C4-2B (cell line): ENCODE measurements around the gene NALCN.

Source experiments
- ZFX ChIP-seq: fragments of 450-650 bp; IDR thresholded peaks from 2 replicates; pipeline ENCODE4 v1.6.1; 2017
- TF ChIP-seq, protein P1 (sequence below): fragments of 450-650 bp; conservative IDR thresholded peaks from 2 replicates; pipeline ENCODE4 v1.5.1; 2017; ENCODE audit warnings: mild to moderate bottlenecking

DNA sequence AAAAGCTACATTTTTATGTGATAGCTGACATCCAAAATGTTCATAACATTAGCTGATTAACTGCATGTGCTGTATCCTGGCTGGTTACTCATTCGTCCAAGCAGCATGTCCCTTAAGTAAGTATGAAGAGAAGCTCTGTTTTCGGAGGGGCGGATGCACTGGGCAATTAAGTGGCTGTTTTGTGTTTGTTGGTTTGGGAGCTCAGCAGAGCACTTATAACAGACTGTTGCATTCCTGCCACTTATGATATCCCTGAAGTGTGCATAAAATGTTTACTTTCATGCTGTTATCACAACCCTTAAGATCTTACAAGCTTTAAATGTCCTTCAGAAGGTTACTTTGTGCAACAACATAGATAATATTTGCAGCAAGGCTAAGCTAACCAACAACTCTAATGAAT is 264.1 kb downstream of the NALCN start:
- TF ChIP-seq, protein P1, sequence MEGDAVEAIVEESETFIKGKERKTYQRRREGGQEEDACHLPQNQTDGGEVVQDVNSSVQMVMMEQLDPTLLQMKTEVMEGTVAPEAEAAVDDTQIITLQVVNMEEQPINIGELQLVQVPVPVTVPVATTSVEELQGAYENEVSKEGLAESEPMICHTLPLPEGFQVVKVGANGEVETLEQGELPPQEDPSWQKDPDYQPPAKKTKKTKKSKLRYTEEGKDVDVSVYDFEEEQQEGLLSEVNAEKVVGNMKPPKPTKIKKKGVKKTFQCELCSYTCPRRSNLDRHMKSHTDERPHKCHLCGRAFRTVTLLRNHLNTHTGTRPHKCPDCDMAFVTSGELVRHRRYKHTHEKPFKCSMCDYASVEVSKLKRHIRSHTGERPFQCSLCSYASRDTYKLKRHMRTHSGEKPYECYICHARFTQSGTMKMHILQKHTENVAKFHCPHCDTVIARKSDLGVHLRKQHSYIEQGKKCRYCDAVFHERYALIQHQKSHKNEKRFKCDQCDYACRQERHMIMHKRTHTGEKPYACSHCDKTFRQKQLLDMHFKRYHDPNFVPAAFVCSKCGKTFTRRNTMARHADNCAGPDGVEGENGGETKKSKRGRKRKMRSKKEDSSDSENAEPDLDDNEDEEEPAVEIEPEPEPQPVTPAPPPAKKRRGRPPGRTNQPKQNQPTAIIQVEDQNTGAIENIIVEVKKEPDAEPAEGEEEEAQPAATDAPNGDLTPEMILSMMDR: no peak
- no peak for TF ChIP-seq ZFX
